ENCODE data around the gene GSE1.

DNA sequence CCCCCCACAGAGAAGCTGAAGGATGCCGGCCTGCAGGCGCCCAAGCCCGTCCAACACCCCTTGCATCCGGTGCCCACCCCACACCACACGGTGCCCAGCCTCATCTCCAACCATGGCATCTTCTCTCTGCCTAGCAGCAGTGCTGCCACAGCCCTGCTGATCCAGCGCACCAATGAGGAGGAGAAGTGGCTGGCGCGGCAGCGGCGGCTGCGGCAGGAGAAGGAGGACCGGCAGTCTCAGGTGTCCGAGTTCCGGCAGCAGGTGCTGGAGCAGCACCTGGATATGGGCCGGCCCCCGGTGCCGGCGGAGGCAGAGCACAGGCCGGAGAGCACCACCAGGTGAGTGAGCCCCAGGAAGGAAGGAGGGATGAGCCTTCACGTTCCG, 44.1 kb downstream of the GSE1 start:
- no peak for TF ChIP-seq POLR2A (IDR thresholded peaks at IDR 0.05)
- TF ChIP-seq, protein P1, sequence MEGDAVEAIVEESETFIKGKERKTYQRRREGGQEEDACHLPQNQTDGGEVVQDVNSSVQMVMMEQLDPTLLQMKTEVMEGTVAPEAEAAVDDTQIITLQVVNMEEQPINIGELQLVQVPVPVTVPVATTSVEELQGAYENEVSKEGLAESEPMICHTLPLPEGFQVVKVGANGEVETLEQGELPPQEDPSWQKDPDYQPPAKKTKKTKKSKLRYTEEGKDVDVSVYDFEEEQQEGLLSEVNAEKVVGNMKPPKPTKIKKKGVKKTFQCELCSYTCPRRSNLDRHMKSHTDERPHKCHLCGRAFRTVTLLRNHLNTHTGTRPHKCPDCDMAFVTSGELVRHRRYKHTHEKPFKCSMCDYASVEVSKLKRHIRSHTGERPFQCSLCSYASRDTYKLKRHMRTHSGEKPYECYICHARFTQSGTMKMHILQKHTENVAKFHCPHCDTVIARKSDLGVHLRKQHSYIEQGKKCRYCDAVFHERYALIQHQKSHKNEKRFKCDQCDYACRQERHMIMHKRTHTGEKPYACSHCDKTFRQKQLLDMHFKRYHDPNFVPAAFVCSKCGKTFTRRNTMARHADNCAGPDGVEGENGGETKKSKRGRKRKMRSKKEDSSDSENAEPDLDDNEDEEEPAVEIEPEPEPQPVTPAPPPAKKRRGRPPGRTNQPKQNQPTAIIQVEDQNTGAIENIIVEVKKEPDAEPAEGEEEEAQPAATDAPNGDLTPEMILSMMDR (IDR thresholded peaks at IDR 0.05), result no peak
- TF ChIP-seq POLR2AphosphoS5 (IDR thresholded peaks at IDR 0.05; ENCODE audit: insufficient read depth in 1 of 2, low read depth in 1 of 2), result no peak
